HG03442 (cell line): Measurements from ENCODE around the gene POU1F1.
"Not testable (repeated sequence)": the region's sequence is repeated elsewhere in the genome, so short reads cannot be mapped to it uniquely, and the experiment has no call there.

Experiments used
- ATAC-seq: cut with Tn5 transposase; IDR thresholded peaks from one replicate; pipeline ENCODE4 v1.9.1; 2021; ENCODE audit warnings: mild to moderate bottlenecking, moderate library complexity; ENCODE audit not compliant: unreplicated experiment

Gene POU1F1

DNA sequence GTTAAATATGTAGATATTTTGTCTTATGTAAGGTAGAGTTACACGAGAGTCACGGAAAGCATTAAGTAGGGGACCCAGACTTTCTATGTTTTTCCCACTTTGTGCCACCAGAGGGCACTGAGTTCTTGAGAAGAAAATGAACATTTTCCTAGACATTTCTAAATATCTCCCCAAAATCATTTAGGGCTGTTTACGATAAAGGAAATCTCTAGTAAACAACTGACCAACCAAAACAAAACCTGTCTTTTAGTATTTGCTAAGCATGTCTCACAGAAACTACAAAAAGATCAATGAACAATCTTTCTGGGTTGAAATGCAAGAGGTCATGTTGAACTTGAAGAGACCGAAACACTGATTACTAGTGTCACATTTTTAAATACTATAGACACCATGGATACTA is 16.1 kb downstream of the POU1F1 start:
- ATAC-seq = peak; percentile 79

DNA sequence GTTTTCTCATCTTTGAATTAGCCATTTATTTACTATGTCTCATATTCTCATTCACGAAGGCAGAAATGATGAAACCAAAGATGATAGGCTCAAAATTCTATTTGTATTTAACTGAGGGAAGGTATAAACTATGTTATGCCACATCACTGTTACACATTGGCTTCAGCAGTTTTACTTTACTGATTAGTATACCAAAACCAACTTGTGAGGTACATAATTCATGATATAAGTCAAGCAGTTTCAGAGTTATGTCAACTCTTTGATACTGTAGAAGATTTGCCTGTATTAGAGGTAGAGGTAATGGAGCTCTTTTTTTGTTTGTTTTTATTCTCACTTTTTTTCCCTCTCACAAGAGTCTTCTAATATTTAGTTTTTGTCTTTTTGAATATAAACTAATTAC is 26.4 kb downstream of the POU1F1 start:
- no peak for ATAC-seq

DNA sequence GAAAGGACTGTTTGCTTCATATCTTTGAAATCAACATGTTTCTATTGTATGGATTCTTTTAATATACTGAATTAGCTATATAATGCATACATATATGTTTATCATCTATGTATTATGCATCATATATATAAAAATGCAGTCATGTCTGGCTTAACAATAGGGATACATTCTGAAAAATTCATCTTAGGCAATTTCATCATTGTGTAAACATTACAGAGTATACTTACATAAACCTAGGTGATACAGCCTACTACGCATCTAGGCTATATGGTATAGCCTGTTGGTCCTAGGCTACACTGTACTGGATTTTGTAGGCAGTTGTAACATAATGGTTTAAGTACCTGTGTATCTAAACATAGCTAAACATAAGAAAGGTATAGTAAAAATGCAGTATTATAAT is 27.6 kb downstream of the POU1F1 start:
- ATAC-seq = no peak

- not testable (repeated sequence) for ATAC-seq
These were observed 28.2 kb downstream of the POU1F1 start for GRCh38 chr3:87248231-87248630.

- ATAC-seq = no peak
These were observed 29.0 kb downstream of the POU1F1 start for GRCh38 chr3:87247430-87247773.

DNA sequence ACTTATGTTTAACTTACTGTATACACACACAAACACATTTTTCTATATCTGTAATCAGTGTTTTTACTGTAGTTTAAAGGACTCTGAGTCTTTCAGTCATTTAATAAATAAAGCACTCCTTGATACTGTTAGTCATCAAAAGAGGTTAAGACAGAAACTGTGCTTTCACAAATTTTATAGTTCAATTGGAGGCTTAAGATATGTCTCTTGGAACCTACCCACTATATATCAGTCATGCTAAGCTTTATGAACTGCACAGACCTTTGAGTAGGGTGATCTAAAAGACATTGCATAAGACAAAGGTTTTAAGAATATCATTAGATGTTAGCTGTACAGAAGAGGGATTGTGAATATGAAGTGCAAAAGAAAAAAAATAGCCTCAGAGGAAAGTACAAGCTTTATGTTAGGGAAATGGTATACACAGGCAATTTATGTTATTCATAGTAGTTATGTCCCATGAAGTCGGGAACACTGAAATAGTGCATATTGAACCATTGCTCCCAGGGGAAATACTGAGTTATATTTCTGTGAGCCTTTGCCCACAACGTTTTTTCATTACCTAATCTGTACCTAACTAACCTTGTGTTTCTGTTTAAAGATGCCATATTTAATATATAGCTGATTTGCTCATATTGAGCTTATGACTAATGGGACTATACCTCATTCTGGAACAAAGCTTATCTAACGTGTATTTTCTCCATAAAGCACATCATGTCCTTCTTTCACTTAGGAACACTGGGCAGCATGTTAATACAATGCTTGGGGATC is 29.5 kb downstream of the POU1F1 start:
- no peak for ATAC-seq

GRCh38 chr3:87236093-87236492 is 40.3 kb downstream of the POU1F1 start:
- no peak for ATAC-seq

- ATAC-seq = no peak
These were observed 42.6 kb downstream of the POU1F1 start for GRCh38 chr3:87233805-87234204.

DNA sequence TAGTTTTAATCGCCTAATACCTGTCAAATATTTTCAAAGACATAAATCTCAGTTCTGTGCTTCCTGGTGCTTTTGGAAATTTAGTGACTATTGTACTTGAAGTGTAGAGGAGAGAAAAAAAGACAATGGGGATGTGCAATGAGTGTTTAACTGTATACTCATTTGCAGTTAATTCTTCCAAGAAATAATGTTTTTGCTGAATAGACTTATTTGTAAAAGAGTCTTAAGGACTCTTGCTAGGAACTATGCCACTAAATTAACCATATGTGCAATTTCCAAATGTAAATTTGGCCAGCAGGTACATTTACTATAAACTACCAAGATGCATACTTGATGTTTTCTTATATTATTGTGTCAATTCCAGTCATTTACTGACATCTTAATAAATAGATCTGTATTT is 47.3 kb downstream of the POU1F1 start:
- ATAC-seq = no peak

DNA sequence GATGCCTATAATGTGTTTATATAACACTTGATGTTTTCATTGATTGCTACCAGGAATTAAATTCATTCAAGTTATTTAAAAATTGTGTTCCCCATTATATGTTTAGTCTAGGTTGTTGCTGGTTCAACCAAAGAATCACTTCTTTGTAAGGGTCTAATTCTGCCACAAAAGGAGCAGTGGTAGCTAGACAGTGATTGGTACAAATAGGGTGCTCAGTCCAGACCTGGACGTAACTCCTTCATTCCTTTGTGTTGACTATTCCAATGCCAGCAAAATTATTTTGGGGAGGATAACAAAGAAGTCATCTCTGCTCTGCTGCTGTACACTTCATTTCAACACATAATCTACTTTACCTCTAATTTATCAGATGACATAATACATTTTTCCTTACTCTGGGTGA is 48.1 kb downstream of the POU1F1 start:
- ATAC-seq = no peak

DNA sequence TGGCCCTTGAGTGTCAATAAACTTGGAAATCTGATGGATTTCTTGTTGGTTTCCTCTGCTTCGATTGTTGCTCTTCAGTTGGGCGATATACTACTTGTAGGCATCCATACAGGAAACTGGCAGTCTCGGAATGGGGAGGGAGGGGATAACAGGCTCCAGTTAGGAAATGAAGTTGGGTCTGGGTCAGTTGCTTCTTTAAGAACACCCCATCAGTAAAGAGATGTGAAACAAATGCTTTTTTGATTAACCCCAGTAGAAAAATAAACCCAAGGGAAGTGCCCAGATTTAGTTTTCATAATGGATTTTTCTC is 48.6 kb downstream of the POU1F1 start:
- no peak for ATAC-seq

GRCh38 chr3:87227104-87227834 is 49.1 kb downstream of the POU1F1 start, which contains the start of gene CHMP2B:
CHMP2B (plus strand) TSS chr3:87227309; CDS start chr3:87227523, 214 bp downstream.
- ATAC-seq = peak; percentile 93

DNA sequence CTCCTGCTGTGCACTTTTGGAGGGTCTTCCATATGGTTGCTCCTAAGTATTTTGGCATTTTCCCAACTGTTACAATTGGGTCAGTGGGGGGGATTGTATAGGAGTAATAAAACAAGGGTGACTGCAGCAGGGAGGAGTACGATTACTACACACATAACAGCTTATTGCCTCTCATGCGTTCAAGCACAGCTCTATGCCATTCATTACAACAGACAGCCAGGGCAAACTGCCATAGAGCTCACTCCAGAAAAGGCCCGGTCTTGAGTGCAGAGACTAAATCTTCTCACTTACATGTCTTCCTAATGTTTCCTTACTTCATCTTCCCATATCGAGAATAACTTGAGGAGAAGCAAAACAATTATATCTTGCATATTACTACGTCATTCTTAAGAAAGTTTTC is 50.7 kb downstream of the POU1F1 start:
- ATAC-seq = no peak

- no peak for ATAC-seq
These were observed 56.8 kb downstream of the POU1F1 start for GRCh38 chr3:87219611-87220010.

- ATAC-seq = no peak
These were observed 57.8 kb downstream of the POU1F1 start for GRCh38 chr3:87218560-87218959.
